Measurements from ENCODE around the gene UMAD1.
"Not testable (repeated sequence)": the region's sequence is repeated elsewhere in the genome, so short reads cannot be mapped to it uniquely, and the experiment has no call there.

The UMAD1 gene

DNA sequence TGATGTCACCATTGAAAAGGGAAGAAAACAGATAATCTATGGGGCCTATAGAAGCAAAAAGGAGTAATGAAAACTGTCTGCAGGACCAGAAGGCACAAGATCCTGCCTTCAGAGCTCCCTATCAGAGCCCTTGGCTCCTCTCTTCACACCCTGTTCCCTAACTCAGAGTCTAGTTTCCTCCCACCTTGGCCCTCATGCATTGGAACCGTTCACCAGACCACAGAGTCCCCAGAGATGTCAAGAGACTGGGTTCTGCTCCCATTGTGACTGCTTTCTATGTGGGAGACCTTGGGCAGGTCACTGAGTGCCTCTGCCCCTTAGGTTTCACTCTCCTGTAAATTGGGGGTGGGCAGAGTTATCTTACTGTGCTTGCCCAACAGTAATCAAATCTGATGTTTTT is 158.0 kb downstream of the UMAD1 start:
- Mint-ChIP-seq H3K36me3 (peaks cover 32% of the 10 kb centered on the region), H3K4me1 (peaks cover 14% of the 10 kb centered on the region), H3K27ac (no peak overlapping the region), H3K4me3 (no peak overlapping the region), H3K27me3 (no peaks in the 10 kb centered on the region), H3K9me3 (peaks cover 2% of the 10 kb centered on the region)
- ATAC-seq, result no peak

DNA sequence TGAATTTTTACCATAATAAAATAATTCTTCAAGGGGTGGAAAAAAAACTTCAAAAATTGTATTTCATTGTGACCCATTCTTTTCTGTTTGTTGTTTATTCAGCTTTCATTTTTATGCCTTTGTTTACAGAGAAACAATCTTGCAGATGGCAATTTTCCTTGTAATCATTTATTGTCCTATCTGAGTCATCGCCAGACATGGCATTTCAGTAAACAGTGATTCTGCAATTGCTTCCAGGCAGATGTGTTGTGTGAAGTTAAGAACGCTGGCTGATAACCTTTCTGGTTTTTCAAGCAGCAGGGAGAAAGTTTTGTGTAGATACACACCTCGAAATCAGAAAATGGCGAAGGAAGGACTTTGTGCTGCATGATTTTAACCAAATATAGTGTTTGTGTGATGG is 158.6 kb downstream of the UMAD1 start:
- Mint-ChIP-seq H3K27me3 (no peaks in the 10 kb centered on the region), H3K4me3 (no peak overlapping the region), H3K36me3 (peaks cover 32% of the 10 kb centered on the region), H3K4me1 (peaks cover 14% of the 10 kb centered on the region), H3K27ac (no peak overlapping the region), H3K9me3 (peaks cover 2% of the 10 kb centered on the region)
- ATAC-seq, result no peak

DNA sequence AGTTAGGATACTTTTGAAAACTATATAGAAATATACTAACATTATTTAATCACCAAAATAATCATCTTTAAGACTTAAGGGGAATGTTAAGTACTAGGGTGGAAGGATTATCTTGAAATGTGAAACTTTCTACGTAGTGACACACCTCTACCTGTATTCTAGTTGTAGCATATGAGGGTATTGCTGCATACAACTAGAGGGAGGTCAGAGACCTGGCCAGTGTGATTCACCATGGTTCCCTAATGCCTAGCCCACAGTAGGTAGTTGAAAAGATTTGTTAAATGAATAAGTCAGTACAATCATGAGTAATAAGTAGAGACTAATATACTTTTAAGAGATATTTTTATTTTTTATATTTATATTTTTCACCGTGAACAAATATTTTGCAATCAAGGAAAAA is 162.0 kb downstream of the UMAD1 start:
- Mint-ChIP-seq H3K4me3 (no peak overlapping the region), H3K9me3 (no peaks in the 10 kb centered on the region), H3K27me3 (no peaks in the 10 kb centered on the region), H3K4me1 (peaks cover 13% of the 10 kb centered on the region), H3K27ac (no peak overlapping the region), H3K36me3 (peaks cover 3% of the 10 kb centered on the region)
- no peak for ATAC-seq

DNA sequence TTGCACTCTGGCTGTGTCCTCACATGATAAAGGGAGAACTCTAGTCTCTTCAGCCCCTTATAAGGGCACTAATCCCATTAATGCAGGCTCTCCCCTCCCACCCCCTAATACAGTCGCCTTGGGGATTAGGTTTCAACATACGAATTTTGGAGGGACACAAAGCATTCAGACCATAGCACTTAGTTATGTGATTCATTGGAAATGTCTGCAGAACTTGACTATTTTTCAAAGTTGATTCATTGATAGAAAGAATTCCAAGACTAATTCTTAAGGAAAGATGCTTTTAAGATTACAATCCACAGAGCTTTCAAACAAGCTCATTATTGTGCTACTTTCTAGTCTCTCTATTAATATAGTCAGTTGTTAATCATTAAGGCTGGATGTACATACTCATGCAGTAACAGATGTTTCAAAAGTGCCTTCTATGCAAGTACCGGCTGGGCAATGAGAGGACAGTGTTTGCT is 163.2 kb downstream of the UMAD1 start:
- Mint-ChIP-seq H3K4me3 (no peak overlapping the region), H3K27ac (no peak overlapping the region), H3K9me3 (no peaks in the 10 kb centered on the region), H3K4me1 (peaks cover 1% of the 10 kb centered on the region), H3K27me3 (no peaks in the 10 kb centered on the region), H3K36me3 (no peaks in the 10 kb centered on the region)
- no peak for ATAC-seq

DNA sequence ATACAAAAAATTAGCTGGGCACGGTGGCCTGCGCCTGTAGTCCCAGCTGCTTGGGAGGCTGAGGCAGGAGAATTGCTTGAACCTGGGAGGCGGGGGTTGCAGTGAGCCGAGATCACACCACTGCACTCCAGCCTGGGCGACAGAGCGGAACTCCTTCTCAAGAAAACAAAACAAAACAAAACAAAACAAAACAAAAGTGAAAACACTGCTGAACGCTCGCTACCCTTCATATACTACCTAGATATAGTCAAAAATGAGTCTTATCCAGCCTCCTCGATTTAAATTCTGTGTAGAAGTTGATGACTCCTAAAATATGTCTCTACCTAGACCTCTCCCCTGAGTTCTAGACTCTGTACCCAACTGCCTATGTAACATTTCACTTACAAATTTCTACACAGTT is 164.3 kb downstream of the UMAD1 start:
- not testable (repeated sequence) for H3K9me3 Mint-ChIP-seq, H3K4me1 Mint-ChIP-seq, ATAC-seq, H3K4me3 Mint-ChIP-seq, H3K36me3 Mint-ChIP-seq, H3K27ac Mint-ChIP-seq, H3K27me3 Mint-ChIP-seq

DNA sequence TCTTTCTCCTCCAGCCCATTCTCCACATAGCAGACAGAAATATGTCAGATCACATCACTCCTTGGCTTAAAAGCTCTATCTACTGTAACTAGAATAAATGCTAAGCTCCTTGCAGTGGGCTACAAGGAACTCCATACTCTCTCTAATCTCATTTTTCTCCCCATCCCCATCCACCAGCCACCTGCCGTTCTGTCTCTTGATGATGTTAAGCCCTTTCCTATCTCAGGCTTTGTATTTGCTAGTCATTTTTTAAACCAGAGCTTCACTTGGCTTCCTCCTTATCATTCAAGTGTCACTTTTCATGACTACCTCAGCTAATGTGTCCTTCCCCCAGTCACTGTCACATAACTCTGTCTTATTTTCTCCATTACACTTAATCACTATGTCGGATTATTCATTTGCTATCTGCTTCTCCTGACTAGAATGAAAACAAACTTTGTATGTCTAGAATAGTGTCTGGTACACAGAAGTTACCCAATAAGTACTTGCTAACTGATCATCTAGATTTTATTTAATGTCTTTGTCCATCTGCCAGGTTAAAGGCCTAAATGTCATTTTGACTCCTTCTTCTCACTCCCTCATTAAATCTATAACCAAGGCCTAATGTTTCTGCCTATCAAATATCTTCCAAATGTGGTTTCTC is 165.1 kb downstream of the UMAD1 start:
- Mint-ChIP-seq H3K27me3 (no peaks in the 10 kb centered on the region), H3K4me1 (no peaks in the 10 kb centered on the region), H3K36me3 (no peaks in the 10 kb centered on the region), H3K4me3 (no peak overlapping the region), H3K9me3 (no peaks in the 10 kb centered on the region), H3K27ac (no peak overlapping the region)
- no peak for ATAC-seq

DNA sequence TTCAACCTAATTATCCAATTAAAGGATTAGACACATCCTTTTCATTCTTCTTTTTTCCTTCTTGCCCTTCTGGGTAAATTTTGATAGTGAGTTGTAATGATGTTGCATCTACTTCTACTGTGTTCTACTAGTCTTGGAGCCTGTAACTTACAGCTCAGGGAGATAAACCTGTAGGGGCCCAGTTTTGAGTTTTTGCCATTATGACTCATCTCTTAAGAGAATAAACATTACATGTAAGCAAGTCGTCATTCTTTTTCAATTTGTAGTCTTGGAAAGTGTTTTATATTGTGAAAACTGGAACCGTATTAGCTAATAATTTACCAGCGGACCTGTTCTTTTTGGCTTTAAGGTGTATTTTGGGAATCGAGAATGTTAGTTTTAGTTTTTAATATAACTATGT is 167.6 kb downstream of the UMAD1 start:
- ATAC-seq, result no peak
- Mint-ChIP-seq H3K4me1 (peaks cover 5% of the 10 kb centered on the region), H3K27ac (no peak overlapping the region), H3K9me3 (no peaks in the 10 kb centered on the region), H3K36me3 (no peaks in the 10 kb centered on the region), H3K4me3 (no peak overlapping the region), H3K27me3 (no peaks in the 10 kb centered on the region)

DNA sequence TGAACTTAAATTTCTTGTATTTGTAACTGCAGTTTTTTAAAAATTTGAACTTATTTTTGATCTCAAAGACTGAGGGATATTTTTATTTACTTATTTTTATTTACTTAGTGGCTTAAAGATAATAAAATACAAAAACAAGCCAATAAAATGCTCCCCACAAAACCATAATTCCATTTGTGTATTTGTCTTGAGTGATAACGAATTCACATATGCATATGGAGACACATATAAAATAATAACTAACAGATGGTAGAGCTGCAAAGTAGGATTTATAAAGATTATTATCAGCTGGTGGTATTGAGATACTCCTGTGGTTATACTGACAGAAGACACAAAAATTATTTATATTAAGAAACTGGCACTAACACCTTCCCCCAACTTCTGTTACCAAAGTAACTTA is 168.1 kb downstream of the UMAD1 start:
- peaks cover 5% of the 10 kb centered on the region for H3K4me1 Mint-ChIP-seq
- no peaks in the 10 kb centered on the region for H3K27me3 Mint-ChIP-seq
- no peak for ATAC-seq
- H3K4me3 Mint-ChIP-seq, result no peak overlapping the region
- no peaks in the 10 kb centered on the region for H3K36me3 Mint-ChIP-seq
- no peak overlapping the region for H3K27ac Mint-ChIP-seq
- H3K9me3 Mint-ChIP-seq, result no peaks in the 10 kb centered on the region

DNA sequence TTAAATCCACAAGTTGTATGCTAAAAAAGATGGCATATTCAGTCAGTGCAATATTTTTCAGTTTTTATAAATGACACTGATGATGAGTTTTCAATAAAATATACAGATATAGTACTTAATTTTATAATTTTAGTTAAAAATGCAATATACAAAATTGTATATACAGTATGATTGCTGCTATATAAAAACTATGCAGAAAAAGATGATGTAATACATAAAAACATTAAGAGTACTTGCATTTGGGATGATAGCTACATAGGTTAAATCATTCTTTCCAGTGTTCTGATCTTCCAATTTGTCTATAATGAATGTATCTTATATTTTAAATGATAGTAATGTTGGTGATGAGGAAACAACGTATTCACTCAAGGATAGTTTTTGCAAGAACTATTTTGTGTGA is 169.8 kb downstream of the UMAD1 start:
- Mint-ChIP-seq H3K4me3 (no peak overlapping the region), H3K27me3 (no peaks in the 10 kb centered on the region), H3K4me1 (peaks cover 14% of the 10 kb centered on the region), H3K36me3 (peaks cover 5% of the 10 kb centered on the region), H3K9me3 (peaks cover 4% of the 10 kb centered on the region), H3K27ac (no peak overlapping the region)
- no peak for ATAC-seq

DNA sequence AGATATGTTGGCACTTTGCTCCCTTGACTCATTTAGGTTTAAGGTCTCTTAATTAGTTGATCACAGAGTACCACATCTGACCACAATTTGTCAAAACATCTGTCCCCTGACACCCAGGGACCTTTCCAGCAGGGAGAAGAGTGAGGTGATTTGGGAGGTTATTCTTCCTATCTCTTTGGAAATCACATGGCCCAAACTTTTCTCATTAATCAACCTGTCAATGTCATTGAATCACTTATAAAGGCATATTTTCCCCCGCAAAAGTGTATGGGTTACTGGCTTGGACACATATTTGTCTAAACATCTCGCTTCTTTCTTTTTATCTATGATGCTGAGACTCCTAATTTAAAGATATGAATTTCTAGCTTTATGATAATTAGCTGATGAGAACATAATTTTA is 170.3 kb downstream of the UMAD1 start:
- ATAC-seq, result no peak
- Mint-ChIP-seq H3K4me1 (peaks cover 18% of the 10 kb centered on the region), H3K9me3 (peaks cover 4% of the 10 kb centered on the region), H3K27ac (no peak overlapping the region), H3K27me3 (no peaks in the 10 kb centered on the region), H3K36me3 (peaks cover 5% of the 10 kb centered on the region), H3K4me3 (no peak overlapping the region)

DNA sequence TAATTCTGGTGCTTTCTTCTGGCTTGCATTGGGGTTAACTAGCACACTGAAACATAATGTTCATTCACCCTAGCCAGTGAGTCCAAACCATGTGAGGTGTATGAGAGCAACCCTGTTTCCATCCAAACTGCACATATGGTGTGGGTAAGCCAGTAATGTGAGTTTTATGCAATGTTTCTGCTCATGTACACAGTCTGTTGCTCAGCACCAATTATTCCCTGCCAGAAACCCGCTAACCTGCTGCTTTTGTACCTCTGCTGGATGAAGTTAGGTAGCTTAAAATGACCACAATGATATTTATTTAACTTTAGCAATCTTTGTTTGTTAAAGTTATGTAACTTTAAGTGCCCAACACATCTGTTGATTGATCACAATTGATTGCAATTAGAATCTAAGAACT is 171.6 kb downstream of the UMAD1 start:
- Mint-ChIP-seq H3K27me3 (no peaks in the 10 kb centered on the region), H3K9me3 (peaks cover 4% of the 10 kb centered on the region), H3K36me3 (peaks cover 5% of the 10 kb centered on the region), H3K27ac (no peak overlapping the region), H3K4me3 (no peak overlapping the region), H3K4me1 (peaks cover 31% of the 10 kb centered on the region)
- ATAC-seq, result no peak

DNA sequence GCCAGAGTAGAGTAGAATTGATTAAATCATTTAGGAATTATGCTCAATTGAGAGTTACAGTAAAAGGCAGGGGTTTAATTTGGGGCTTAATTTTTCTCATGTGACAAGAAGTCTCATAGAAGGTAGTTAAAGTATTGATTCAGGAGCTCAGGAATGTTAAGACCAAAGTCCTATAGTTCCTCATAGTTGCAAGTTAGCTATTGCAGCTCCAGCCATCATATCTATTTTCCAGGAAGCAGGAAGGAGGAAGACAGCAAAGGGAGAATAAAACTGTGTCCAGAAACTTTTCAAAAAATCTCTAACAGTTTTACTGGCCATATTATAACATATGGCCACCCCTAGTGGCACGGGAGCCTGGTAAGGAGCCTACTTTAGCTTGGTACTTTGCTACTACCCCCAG is 174.8 kb downstream of the UMAD1 start:
- Mint-ChIP-seq H3K27ac (peak overlapping the region; percentile 67), H3K4me3 (no peak overlapping the region), H3K9me3 (peaks cover 9% of the 10 kb centered on the region), H3K27me3 (no peaks in the 10 kb centered on the region), H3K4me1 (peaks cover 54% of the 10 kb centered on the region), H3K36me3 (peaks cover 16% of the 10 kb centered on the region)
- ATAC-seq, result no peak

DNA sequence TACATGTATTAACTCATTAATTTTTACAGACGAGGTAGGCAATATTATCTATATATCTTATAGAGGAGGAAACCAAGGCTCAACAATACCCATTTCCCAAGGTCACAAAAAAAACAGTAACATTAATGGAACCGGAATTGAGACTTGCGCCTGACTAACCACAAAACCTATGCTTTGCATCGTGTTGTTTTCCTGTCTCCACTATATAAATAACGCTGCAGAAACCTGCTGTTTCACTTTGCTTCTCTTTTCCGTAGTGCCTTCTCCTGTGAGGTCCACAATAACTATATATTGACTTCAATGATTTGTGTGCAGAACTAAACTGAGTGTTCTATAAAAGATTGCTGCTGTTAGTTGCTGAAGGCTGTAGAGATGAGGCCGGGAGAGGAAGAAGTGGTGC is 175.5 kb downstream of the UMAD1 start:
- peaks cover 54% of the 10 kb centered on the region for H3K4me1 Mint-ChIP-seq
- ATAC-seq, result peak; percentile 84
- H3K36me3 Mint-ChIP-seq, result peaks cover 16% of the 10 kb centered on the region
- no peaks in the 10 kb centered on the region for H3K27me3 Mint-ChIP-seq
- peak overlapping the region; percentile 51 for H3K4me3 Mint-ChIP-seq
- H3K9me3 Mint-ChIP-seq, result peaks cover 9% of the 10 kb centered on the region
- H3K27ac Mint-ChIP-seq, result peak overlapping the region; percentile 67

DNA sequence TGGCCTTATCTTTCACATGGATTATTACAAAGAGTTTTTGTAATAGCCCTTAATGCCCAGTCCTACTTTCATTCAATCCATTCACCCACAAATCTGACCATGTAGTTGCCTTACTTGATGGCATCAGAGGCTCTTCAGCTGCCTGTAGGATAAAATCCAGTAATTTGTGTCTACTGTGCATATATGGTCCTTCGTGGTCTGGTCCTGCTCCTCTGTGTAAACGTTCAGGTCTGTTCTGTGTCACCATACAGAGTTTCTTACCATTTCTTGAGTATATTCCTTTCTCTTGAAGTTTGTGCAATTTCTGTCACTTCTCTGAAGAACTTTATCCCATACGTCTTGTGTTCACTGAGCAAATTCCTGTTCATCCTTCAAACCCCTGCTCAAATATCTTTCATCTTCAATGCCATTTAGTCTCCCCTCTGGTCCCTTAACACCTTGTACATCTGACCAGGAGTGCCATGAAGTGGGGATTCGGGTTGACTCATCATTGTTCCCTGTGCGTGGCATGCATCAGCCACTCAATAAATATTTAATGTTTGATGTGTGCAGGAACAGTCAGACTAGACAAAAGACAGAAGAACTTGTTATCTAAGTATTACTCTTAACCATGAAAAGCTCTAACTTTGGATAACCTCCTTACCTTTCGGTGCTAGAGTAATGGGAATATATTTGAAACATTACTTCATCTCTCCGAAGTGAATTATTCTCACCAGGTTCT is 176.4 kb downstream of the UMAD1 start:
- peak overlapping the region; percentile 67 for H3K27ac Mint-ChIP-seq
- ATAC-seq, result no peak
- H3K4me3 Mint-ChIP-seq, result peak overlapping the region; percentile 21
- peaks cover 9% of the 10 kb centered on the region for H3K9me3 Mint-ChIP-seq
- H3K27me3 Mint-ChIP-seq, result no peaks in the 10 kb centered on the region
- peaks cover 49% of the 10 kb centered on the region for H3K4me1 Mint-ChIP-seq
- H3K36me3 Mint-ChIP-seq, result peaks cover 16% of the 10 kb centered on the region

DNA sequence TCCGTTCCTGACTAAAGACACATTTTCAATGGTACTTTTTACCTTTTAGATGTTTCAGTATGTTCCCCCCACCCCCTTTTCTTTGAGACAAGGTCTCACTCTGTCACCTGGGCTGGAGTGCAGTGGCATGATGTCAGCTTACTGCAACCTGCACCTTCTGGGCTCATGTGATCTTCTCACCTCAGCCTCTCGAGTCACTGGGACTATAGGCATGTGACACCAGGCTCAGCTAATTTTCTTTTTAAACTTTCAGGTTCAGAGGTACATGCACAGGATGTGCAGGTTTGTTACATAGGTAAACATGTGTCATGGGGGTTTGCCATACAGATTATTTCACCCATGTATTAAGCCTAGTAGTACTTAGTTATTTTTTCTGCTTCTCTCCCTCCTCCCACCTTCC is 177.2 kb downstream of the UMAD1 start:
- Mint-ChIP-seq H3K27ac (peak overlapping the region; percentile 67), H3K4me3 (no peak overlapping the region), H3K27me3 (no peaks in the 10 kb centered on the region), H3K4me1 (peaks cover 49% of the 10 kb centered on the region), H3K36me3 (peaks cover 16% of the 10 kb centered on the region), H3K9me3 (peaks cover 9% of the 10 kb centered on the region)
- no peak for ATAC-seq

DNA sequence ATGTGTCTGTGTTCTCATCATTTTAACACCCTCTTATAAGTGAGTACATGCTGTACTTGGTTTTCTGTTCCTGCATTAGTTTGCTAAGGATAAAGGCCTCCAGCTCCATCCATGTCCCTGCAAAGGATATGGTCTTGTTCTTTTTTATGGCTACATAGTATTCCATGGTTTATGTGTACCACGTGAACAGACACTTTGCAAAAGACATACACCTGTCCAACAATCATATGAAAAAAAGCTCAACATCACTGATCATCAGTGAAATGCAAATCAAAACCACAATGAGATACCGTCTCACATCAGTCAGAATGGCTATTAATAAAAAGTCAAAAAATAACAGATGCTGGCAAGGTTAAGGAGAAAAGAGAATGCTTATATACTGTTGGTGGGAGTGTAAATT is 177.6 kb downstream of the UMAD1 start:
- Mint-ChIP-seq H3K27ac (peak overlapping the region; percentile 67), H3K4me1 (peaks cover 49% of the 10 kb centered on the region), H3K36me3 (peaks cover 16% of the 10 kb centered on the region)
- H3K27me3 Mint-ChIP-seq, H3K9me3 Mint-ChIP-seq, H3K4me3 Mint-ChIP-seq, ATAC-seq: not testable (repeated sequence)

All from stimulated activated memory B cell treated with anti-CD40 and anti-IgM and Interleukin-4, amounts not matched to agents 10 μg/mL and 1 μg/mL and 100 μg/mL, for 72 hours (primary cell).